GM23338 (cell line): ENCODE data around the gene COL15A1. TPM values are rescaled to one million over a fixed set of nuclear protein-coding genes. Genes with fewer than 3 reads are reported as not detected.

Experiments used
- ATAC-seq: fragments of 200-7000 bp; cut with Tn5 transposase; 3 replicates; pipeline ENCODE4 v1.9.1; 2020
- DNase-seq: peaks from one replicate; pipeline ENCODE4 v3.0.0-alpha.2; 2015; ENCODE audit warnings: low spot score
- H2AFZ ChIP-seq: fragments of 200-600 bp; sonication (generic); 2 replicates; pipeline ENCODE4 v1.8.0; 2016; ENCODE audit warnings: antibody characterized with exemption, mild to moderate bottlenecking, moderate library complexity
- H3F3A ChIP-seq: fragments of 200-600 bp; sonication (generic); replicated peaks from 2 replicates; pipeline ENCODE4 v1.8.0; 2017; ENCODE audit warnings: antibody characterized with exemption, mixed run types, low read depth
- H3K27ac ChIP-seq: fragments of 200-600 bp; sonication (generic); 2 replicates; pipeline ENCODE4 v1.6.1; 2016; ENCODE audit warnings: low read depth
- H3K27me3 ChIP-seq: fragments of 200-600 bp; sonication (generic); 2 replicates; pipeline ENCODE4 v1.8.0; 2016; ENCODE audit warnings: mild to moderate bottlenecking, mixed run types, moderate library complexity; ENCODE audit not compliant: insufficient read depth
- H3K36me3 ChIP-seq: fragments of 200-600 bp; sonication (generic); 2 replicates; pipeline ENCODE4 v1.8.0; 2016; ENCODE audit warnings: mild to moderate bottlenecking; ENCODE audit not compliant: insufficient read depth
- H3K4me1 ChIP-seq: fragments of 200-600 bp; sonication (generic); 2 replicates; pipeline ENCODE4 v1.8.0; 2016; ENCODE audit warnings: mild to moderate bottlenecking, moderate library complexity; ENCODE audit not compliant: insufficient read depth
- H3K4me2 ChIP-seq: fragments of 200-600 bp; sonication (generic); 2 replicates; pipeline ENCODE4 v1.7.1; 2017; ENCODE audit warnings: mixed run types
- H3K4me3 ChIP-seq: fragments of 200-600 bp; sonication (generic); 2 replicates; pipeline ENCODE4 v1.6.1; 2016; ENCODE audit warnings: mixed run types
- H3K79me2 ChIP-seq: fragments of 200-600 bp; sonication (generic); replicated peaks from 2 replicates; pipeline ENCODE4 v1.8.0; 2017; ENCODE audit warnings: mild to moderate bottlenecking; ENCODE audit not compliant: insufficient read depth
- H3K9me2 ChIP-seq: fragments of 200-600 bp; sonication (generic); 2 replicates; pipeline ENCODE4 v1.8.0; 2017; ENCODE audit not compliant: insufficient read depth
- H4K20me1 ChIP-seq: fragments of 200-600 bp; sonication (generic); replicated peaks from 2 replicates; pipeline ENCODE4 v1.8.0; 2017; ENCODE audit warnings: mild to moderate bottlenecking; ENCODE audit not compliant: insufficient read depth
- H3K27ac Mint-ChIP-seq: 2 replicates; pipeline ENCODE4 v1.8.0; 2020; ENCODE audit warnings: inconsistent platforms, mild to moderate bottlenecking, moderate library complexity, mixed read lengths
- H3K27me3 Mint-ChIP-seq: 3 replicates; pipeline ENCODE4 v1.8.0; 2022; ENCODE audit warnings: low read depth, mild to moderate bottlenecking, moderate library complexity, mixed read lengths, inconsistent platforms; ENCODE audit not compliant: insufficient read depth, poor library complexity
- H3K36me3 Mint-ChIP-seq: 3 replicates; pipeline ENCODE4 v1.8.0; 2021; ENCODE audit warnings: low read depth, mild to moderate bottlenecking, inconsistent platforms, moderate library complexity, mixed read lengths
- H3K4me1 Mint-ChIP-seq: 3 replicates; pipeline ENCODE4 v1.8.0; 2020; ENCODE audit warnings: mild to moderate bottlenecking, inconsistent platforms, mixed read lengths
- H3K4me3 Mint-ChIP-seq: 3 replicates; pipeline ENCODE4 v1.8.0; 2021; ENCODE audit warnings: moderate library complexity, mild to moderate bottlenecking, inconsistent platforms, mixed read lengths
- H3K9me3 Mint-ChIP-seq: 3 replicates; pipeline ENCODE4 v1.8.0; 2020; ENCODE audit warnings: moderate library complexity, mild to moderate bottlenecking, inconsistent platforms, mixed read lengths
- EZH2 ChIP-seq: fragments of 200-600 bp; sonication (generic); IDR thresholded peaks from one replicate; pipeline ENCODE4 v1.8.0; 2017; ENCODE audit warnings: antibody characterized with exemption, mild to moderate bottlenecking, low read depth; ENCODE audit not compliant: unreplicated experiment
- EZH2phosphoT487 ChIP-seq: fragments of 200-600 bp; sonication (generic); IDR thresholded peaks from one replicate; pipeline ENCODE4 v1.8.1; 2018; ENCODE audit warnings: antibody characterized with exemption; ENCODE audit not compliant: unreplicated experiment
- POLR2AphosphoS5 ChIP-seq: IDR thresholded peaks from 2 replicates; pipeline ENCODE4 v1.6.1; 2016; ENCODE audit warnings: antibody characterized with exemption, low read depth
- STAT1 ChIP-seq: IDR thresholded peaks from one replicate; pipeline ENCODE4 v1.6.1; 2016; ENCODE audit warnings: antibody characterized with exemption; ENCODE audit not compliant: unreplicated experiment
- ZNF114 ChIP-seq: fragments of 250-450 bp; sonication (Bioruptor Pico); IDR thresholded peaks from 2 replicates; pipeline ENCODE4 v1.5.0; 2020; ENCODE audit warnings: mild to moderate bottlenecking, moderate library complexity
- polyA plus RNA-seq: library from polyadenylated mRNA; unstranded; fragments of >200 nt; fragmentation: Nextera tagmentation; extraction: Ambion mirVana; gene quantifications from 2 replicates; pipeline ENCODE4 v1.2.1, GENCODE V29; 2016
- total RNA-seq: library from RNA; depleted of rRNA; stranded (reverse); fragments of >200 nt; shearing (Covaris generic); gene quantifications from 2 replicates; pipeline ENCODE4 v1.2.3, GENCODE V29; 2014
- TF ChIP-seq, protein P1 (sequence below): IDR thresholded peaks from 2 replicates; pipeline ENCODE4 v1.6.1; 2016; ENCODE audit warnings: antibody characterized with exemption
- TF ChIP-seq, protein P2 (sequence below): fragments of 250-450 bp; sonication (Bioruptor Pico); IDR thresholded peaks from 2 replicates; pipeline ENCODE4 v1.5.0; 2020; ENCODE audit warnings: mild to moderate bottlenecking, moderate library complexity
- TF ChIP-seq, protein P3 (sequence below): IDR thresholded peaks from one replicate; pipeline ENCODE4 v1.6.1; 2018; ENCODE audit warnings: antibody characterized with exemption; ENCODE audit not compliant: unreplicated experiment

The COL15A1 gene
- total and polyA plus RNA-seq, 2 experiments from 2014 or later: 0.17 to 0.18 TPM

DNA sequence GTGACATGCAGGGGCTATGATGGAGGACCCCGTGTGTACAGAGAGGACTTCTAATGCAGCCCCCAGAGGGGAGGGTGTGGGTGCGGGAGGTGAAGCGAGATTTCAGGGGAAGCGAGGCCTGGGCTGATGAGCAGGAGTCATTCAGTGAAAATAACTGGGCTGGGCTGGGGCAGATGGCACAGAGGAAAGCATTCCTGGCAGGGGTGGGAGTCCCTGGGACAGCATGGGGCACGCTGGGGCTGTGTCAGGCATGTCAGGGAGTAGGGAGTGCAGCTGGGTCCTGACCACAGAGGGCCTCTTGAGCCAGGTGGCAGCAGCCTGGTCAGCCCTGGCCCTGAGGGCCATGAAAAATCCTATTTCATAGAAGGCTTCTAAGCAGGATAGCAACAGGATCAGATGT lies 36.6 kb downstream of the COL15A1 start:
- TF ChIP-seq STAT1 (no peak), POLR2AphosphoS5 (no peak), EZH2 (no peak), EZH2phosphoT487 (no peak), ZNF114 (CRISPR knock-in tag) (no peak)
- TF ChIP-seq, protein P1, sequence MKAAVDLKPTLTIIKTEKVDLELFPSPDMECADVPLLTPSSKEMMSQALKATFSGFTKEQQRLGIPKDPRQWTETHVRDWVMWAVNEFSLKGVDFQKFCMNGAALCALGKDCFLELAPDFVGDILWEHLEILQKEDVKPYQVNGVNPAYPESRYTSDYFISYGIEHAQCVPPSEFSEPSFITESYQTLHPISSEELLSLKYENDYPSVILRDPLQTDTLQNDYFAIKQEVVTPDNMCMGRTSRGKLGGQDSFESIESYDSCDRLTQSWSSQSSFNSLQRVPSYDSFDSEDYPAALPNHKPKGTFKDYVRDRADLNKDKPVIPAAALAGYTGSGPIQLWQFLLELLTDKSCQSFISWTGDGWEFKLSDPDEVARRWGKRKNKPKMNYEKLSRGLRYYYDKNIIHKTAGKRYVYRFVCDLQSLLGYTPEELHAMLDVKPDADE: no peak
- TF ChIP-seq, protein P2, sequence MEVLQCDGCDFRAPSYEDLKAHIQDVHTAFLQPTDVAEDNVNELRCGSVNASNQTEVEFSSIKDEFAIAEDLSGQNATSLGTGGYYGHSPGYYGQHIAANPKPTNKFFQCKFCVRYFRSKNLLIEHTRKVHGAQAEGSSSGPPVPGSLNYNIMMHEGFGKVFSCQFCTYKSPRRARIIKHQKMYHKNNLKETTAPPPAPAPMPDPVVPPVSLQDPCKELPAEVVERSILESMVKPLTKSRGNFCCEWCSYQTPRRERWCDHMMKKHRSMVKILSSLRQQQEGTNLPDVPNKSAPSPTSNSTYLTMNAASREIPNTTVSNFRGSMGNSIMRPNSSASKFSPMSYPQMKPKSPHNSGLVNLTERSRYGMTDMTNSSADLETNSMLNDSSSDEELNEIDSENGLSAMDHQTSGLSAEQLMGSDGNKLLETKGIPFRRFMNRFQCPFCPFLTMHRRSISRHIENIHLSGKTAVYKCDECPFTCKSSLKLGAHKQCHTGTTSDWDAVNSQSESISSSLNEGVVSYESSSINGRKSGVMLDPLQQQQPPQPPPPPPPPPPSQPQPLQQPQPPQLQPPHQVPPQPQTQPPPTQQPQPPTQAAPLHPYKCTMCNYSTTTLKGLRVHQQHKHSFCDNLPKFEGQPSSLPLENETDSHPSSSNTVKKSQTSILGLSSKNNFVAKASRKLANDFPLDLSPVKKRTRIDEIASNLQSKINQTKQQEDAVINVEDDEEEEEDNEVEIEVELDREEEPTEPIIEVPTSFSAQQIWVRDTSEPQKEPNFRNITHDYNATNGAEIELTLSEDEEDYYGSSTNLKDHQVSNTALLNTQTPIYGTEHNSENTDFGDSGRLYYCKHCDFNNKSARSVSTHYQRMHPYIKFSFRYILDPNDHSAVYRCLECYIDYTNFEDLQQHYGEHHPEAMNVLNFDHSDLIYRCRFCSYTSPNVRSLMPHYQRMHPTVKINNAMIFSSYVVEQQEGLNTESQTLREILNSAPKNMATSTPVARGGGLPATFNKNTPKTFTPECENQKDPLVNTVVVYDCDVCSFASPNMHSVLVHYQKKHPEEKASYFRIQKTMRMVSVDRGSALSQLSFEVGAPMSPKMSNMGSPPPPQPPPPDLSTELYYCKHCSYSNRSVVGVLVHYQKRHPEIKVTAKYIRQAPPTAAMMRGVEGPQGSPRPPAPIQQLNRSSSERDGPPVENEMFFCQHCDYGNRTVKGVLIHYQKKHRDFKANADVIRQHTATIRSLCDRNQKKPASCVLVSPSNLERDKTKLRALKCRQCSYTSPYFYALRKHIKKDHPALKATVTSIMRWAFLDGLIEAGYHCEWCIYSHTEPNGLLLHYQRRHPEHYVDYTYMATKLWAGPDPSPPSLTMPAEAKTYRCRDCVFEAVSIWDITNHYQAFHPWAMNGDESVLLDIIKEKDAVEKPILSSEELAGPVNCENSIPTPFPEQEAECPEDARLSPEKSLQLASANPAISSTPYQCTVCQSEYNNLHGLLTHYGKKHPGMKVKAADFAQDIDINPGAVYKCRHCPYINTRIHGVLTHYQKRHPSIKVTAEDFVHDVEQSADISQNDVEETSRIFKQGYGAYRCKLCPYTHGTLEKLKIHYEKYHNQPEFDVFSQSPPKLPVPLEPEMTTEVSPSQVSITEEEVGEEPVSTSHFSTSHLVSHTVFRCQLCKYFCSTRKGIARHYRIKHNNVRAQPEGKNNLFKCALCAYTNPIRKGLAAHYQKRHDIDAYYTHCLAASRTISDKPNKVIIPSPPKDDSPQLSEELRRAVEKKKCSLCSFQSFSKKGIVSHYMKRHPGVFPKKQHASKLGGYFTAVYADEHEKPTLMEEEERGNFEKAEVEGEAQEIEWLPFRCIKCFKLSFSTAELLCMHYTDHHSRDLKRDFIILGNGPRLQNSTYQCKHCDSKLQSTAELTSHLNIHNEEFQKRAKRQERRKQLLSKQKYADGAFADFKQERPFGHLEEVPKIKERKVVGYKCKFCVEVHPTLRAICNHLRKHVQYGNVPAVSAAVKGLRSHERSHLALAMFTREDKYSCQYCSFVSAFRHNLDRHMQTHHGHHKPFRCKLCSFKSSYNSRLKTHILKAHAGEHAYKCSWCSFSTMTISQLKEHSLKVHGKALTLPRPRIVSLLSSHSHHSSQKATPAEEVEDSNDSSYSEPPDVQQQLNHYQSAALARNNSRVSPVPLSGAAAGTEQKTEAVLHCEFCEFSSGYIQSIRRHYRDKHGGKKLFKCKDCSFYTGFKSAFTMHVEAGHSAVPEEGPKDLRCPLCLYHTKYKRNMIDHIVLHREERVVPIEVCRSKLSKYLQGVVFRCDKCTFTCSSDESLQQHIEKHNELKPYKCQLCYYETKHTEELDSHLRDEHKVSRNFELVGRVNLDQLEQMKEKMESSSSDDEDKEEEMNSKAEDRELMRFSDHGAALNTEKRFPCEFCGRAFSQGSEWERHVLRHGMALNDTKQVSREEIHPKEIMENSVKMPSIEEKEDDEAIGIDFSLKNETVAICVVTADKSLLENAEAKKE: no peak
- TF ChIP-seq, protein P3, sequence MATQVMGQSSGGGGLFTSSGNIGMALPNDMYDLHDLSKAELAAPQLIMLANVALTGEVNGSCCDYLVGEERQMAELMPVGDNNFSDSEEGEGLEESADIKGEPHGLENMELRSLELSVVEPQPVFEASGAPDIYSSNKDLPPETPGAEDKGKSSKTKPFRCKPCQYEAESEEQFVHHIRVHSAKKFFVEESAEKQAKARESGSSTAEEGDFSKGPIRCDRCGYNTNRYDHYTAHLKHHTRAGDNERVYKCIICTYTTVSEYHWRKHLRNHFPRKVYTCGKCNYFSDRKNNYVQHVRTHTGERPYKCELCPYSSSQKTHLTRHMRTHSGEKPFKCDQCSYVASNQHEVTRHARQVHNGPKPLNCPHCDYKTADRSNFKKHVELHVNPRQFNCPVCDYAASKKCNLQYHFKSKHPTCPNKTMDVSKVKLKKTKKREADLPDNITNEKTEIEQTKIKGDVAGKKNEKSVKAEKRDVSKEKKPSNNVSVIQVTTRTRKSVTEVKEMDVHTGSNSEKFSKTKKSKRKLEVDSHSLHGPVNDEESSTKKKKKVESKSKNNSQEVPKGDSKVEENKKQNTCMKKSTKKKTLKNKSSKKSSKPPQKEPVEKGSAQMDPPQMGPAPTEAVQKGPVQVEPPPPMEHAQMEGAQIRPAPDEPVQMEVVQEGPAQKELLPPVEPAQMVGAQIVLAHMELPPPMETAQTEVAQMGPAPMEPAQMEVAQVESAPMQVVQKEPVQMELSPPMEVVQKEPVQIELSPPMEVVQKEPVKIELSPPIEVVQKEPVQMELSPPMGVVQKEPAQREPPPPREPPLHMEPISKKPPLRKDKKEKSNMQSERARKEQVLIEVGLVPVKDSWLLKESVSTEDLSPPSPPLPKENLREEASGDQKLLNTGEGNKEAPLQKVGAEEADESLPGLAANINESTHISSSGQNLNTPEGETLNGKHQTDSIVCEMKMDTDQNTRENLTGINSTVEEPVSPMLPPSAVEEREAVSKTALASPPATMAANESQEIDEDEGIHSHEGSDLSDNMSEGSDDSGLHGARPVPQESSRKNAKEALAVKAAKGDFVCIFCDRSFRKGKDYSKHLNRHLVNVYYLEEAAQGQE: no peak
- H3K36me3 Mint-ChIP-seq: no peaks in the 10 kb centered on the region
- H2AFZ ChIP-seq: no peak overlapping the region
- no peak overlapping the region for H3K4me3 ChIP-seq
- no peaks in the 10 kb centered on the region for H3K9me3 Mint-ChIP-seq
- H3K4me1 Mint-ChIP-seq: peaks cover 11% of the 10 kb centered on the region; the same call in 2 of the 3 replicates
- no peaks in the 10 kb centered on the region for H3K36me3 ChIP-seq
- H3K9me2 ChIP-seq: no peaks in the 10 kb centered on the region
- no peaks in the 10 kb centered on the region for H3K4me1 ChIP-seq
- H3F3A ChIP-seq: no peaks in the 10 kb centered on the region
- peaks cover 18% of the 10 kb centered on the region for H3K27me3 Mint-ChIP-seq
- no peak overlapping the region for H3K4me3 Mint-ChIP-seq
- H3K27ac ChIP-seq: no peak overlapping the region
- no peak overlapping the region for H3K27ac Mint-ChIP-seq
- H4K20me1 ChIP-seq: no peaks in the 10 kb centered on the region
- H3K4me2 ChIP-seq: no peak overlapping the region
- peaks cover 12% of the 10 kb centered on the region for H3K27me3 ChIP-seq
- DNase-seq (no peak), ATAC-seq (no peak; the same call in 2 of the 3 replicates)
- no peaks in the 10 kb centered on the region for H3K79me2 ChIP-seq
